H1 (cell line): ENCODE results near the gene HS3ST6. TPM values are rescaled to one million over a fixed set of nuclear protein-coding genes. Genes with fewer than 3 reads are reported as not detected.

Experiments used
- CTCF ChIA-PET: fragments of 300-600 bp; sonication (Branson Sonifier 250); formaldehyde crosslinking; loops from one replicate; lab custom pipeline; 2021; ENCODE audit not compliant: partially characterized antibody; lab: Charles Lee
- POLR2A ChIA-PET: fragments of 300-600 bp; sonication (Branson Sonifier 250); formaldehyde crosslinking; loops from one replicate; lab custom pipeline; 2021; ENCODE audit warnings: inconsistent platforms; ENCODE audit not compliant: partially characterized antibody; lab: Charles Lee
- DNase-seq, 2 experiments: peaks; one replicate each; pipeline versions ENCODE4 v3.0.0 to v3.0.0-alpha.2; 2010 to 2022; ENCODE audit warnings: low spot score in 2 of 2, low read depth in 1 of 2, mixed read lengths in 1 of 2
- FAIRE-seq: peaks from 2 replicates; lab custom pipeline; 2011; peaks lifted over from hg19 to GRCh38; lab: Jason Lieb, UNC
- H2AFZ ChIP-seq: 2 replicates; pipeline ENCODE4 v1.8.1; 2012; ENCODE audit warnings: low read length, inconsistent platforms
- H2AK5ac ChIP-seq: 2 replicates; pipeline ENCODE4 v1.6.1; 2013; ENCODE audit warnings: low read depth, low read length
- H2BK120ac ChIP-seq: replicated peaks from 2 replicates; pipeline ENCODE3; 2013; ENCODE audit warnings: low read depth, low read length, inconsistent platforms
- H2BK12ac ChIP-seq: 2 replicates; pipeline ENCODE4 v1.6.1; 2013; ENCODE audit warnings: low read depth, low read length
- H2BK15ac ChIP-seq: 2 replicates; pipeline ENCODE4 v1.6.1; 2013; ENCODE audit warnings: low read length
- H2BK20ac ChIP-seq: 2 replicates; pipeline ENCODE4 v1.6.1; 2013; ENCODE audit warnings: low read length
- H2BK5ac ChIP-seq: 2 replicates; pipeline ENCODE4 v1.6.1; 2013; ENCODE audit warnings: low read depth, low read length
- H3K14ac ChIP-seq: 2 replicates; pipeline ENCODE4 v1.6.1; 2013; ENCODE audit warnings: inconsistent platforms; ENCODE audit not compliant: insufficient read length
- H3K18ac ChIP-seq: 2 replicates; pipeline ENCODE4 v1.6.1; 2013; ENCODE audit warnings: low read length; ENCODE audit errors: extremely low read depth
- H3K23ac ChIP-seq: 2 replicates; pipeline ENCODE4 v1.6.1; 2013; ENCODE audit warnings: inconsistent platforms; ENCODE audit not compliant: insufficient read length
- H3K23me2 ChIP-seq: 2 replicates; pipeline ENCODE4 v1.6.1; 2013; ENCODE audit warnings: low read depth, low read length
- H3K27ac ChIP-seq: 2 replicates; pipeline ENCODE4 v1.6.1; 2011; ENCODE audit warnings: low read depth, low read length, inconsistent platforms
- H3K27me3 ChIP-seq, 4 experiments: replicated peaks in 1 of 4; 1 replicate in 1 of 4; 2 replicates in 3 of 4; pipeline versions ENCODE4 v1.6.1 to v1.8.1; 2011 to 2013; ENCODE audit warnings: low read length in 3 of 4, mild to moderate bottlenecking in 3 of 4, inconsistent platforms in 2 of 4, mixed read lengths in 2 of 4, moderate library complexity in 1 of 4; ENCODE audit not compliant: control insufficient read depth in 3 of 4, insufficient read depth in 3 of 4; ENCODE audit errors: extremely low read depth in 1 of 4
- H3K36me3 ChIP-seq, 4 experiments: 2 replicates each; pipeline versions ENCODE4 v1.6.1 to v1.8.1; 2011 to 2013; ENCODE audit warnings: mild to moderate bottlenecking in 4 of 4, low read length in 3 of 4, moderate library complexity in 2 of 4, control low read depth in 1 of 4, inconsistent platforms in 1 of 4; ENCODE audit not compliant: insufficient read depth in 4 of 4, control insufficient read depth in 2 of 4
- H3K4ac ChIP-seq: replicated peaks from 2 replicates; pipeline ENCODE3; 2013; ENCODE audit warnings: low read length, low read depth, mixed read lengths, inconsistent platforms; ENCODE audit not compliant: insufficient read length
- H3K4me1 ChIP-seq, 4 experiments: replicated peaks in 1 of 4; 1 replicate in 1 of 4; 2 replicates in 3 of 4; pipeline versions ENCODE4 v1.6.1 to v1.8.1; 2011 to 2013; ENCODE audit warnings: low read length in 3 of 4, inconsistent platforms in 2 of 4, mixed read lengths in 1 of 4; ENCODE audit not compliant: insufficient read depth in 4 of 4, control insufficient read depth in 3 of 4
- H3K4me2 ChIP-seq, 2 experiments: 2 replicates each; pipeline versions ENCODE4 v1.6.1 to v1.8.1; 2011 to 2013; ENCODE audit warnings: low read depth in 2 of 2, low read length in 2 of 2, control low read depth in 1 of 2, inconsistent platforms in 1 of 2, mild to moderate bottlenecking in 1 of 2; ENCODE audit not compliant: insufficient read depth in 1 of 2
- H3K4me3 ChIP-seq, 4 experiments: fragments of 200-600, 300-600 bp in 1 of 4; sonication (generic), shearing (Covaris generic), sonication (Bioruptor Twin) in 1 of 4; 2 replicates each; pipeline versions ENCODE4 v1.5.1 to v1.8.1; 2011 to 2016; ENCODE audit warnings: low read length in 4 of 4, low read depth in 3 of 4, control low read depth in 2 of 4, inconsistent platforms in 2 of 4, mild to moderate bottlenecking in 2 of 4, mixed read lengths in 1 of 4, moderate library complexity in 1 of 4; ENCODE audit not compliant: insufficient read depth in 2 of 4; ENCODE audit errors: extremely low read depth in 1 of 4
- H3K56ac ChIP-seq: replicated peaks from 2 replicates; pipeline ENCODE3; 2013; ENCODE audit warnings: low read depth, mild to moderate bottlenecking, mixed read lengths, low read length, inconsistent platforms; ENCODE audit not compliant: insufficient read length
- H3K79me1 ChIP-seq: 2 replicates; pipeline ENCODE4 v1.6.1; 2013; ENCODE audit warnings: low read depth, low read length, control low read depth
- H3K79me2 ChIP-seq, 2 experiments: 2 replicates each; pipeline versions ENCODE4 v1.6.1 to v1.8.1; 2012 to 2013; ENCODE audit warnings: low read length in 2 of 2, mild to moderate bottlenecking in 2 of 2, inconsistent platforms in 1 of 2; ENCODE audit not compliant: insufficient read depth in 2 of 2, control insufficient read depth in 1 of 2
- H3K9ac ChIP-seq, 4 experiments: replicated peaks in 1 of 4; 1 replicate in 1 of 4; 2 replicates in 3 of 4; pipeline versions ENCODE4 v1.6.1 to v1.8.1; 2011 to 2013; ENCODE audit warnings: low read depth in 3 of 4, low read length in 3 of 4, control low read depth in 2 of 4, mild to moderate bottlenecking in 2 of 4, moderate library complexity in 2 of 4, inconsistent platforms in 1 of 4; ENCODE audit errors: extremely low read depth in 1 of 4
- H3K9me3 ChIP-seq, 2 experiments: 2 replicates each; pipeline versions ENCODE4 v1.6.1 to v1.8.1; 2012 to 2013; ENCODE audit warnings: mild to moderate bottlenecking in 2 of 2, moderate library complexity in 2 of 2, control low read depth in 1 of 2, inconsistent platforms in 1 of 2, low read depth in 1 of 2, low read length in 1 of 2, mixed read lengths in 1 of 2; ENCODE audit not compliant: insufficient read depth in 2 of 2
- H4K20me1 ChIP-seq, 2 experiments: replicated peaks in 1 of 2; 2 replicates each; pipeline versions ENCODE3 to v1.8.1; 2011 to 2013; ENCODE audit warnings: inconsistent platforms in 2 of 2, low read length in 2 of 2, mild to moderate bottlenecking in 1 of 2; ENCODE audit not compliant: insufficient read depth in 2 of 2, control insufficient read depth in 1 of 2
- H4K5ac ChIP-seq: 2 replicates; pipeline ENCODE4 v1.6.1; 2013; ENCODE audit warnings: low read length, low read depth, mixed read lengths, inconsistent platforms; ENCODE audit not compliant: insufficient read length
- H4K8ac ChIP-seq: 2 replicates; pipeline ENCODE4 v1.8.0; 2013; ENCODE audit warnings: mild to moderate bottlenecking, moderate library complexity, low read length, inconsistent platforms; ENCODE audit not compliant: insufficient read depth; ENCODE audit errors: extremely low read depth
- H4K91ac ChIP-seq: replicated peaks from 2 replicates; pipeline ENCODE3; 2013; ENCODE audit warnings: low read length, mixed read lengths, inconsistent platforms; ENCODE audit not compliant: insufficient read length
- BACH1 ChIP-seq: IDR thresholded peaks from 2 replicates; pipeline ENCODE4 v1.6.1; 2012; ENCODE audit warnings: low read length, improper control_type of control experiment
- WGBS, 2 experiments: shearing (Covaris generic) in 1 of 2; methylation state at CpG; one replicate each; pipeline versions ENCODE4 v1.1.6 to v1.1.7; 2013 to 2015; ENCODE audit warnings: low lambda C conversion rate in 2 of 2, mixed read lengths in 2 of 2, inconsistent platforms in 1 of 2, low coverage in 1 of 2, missing lambda C conversion rate in 1 of 2; ENCODE audit not compliant: insufficient replicate concordance in 2 of 2, insufficient coverage in 1 of 2, insufficient read length in 1 of 2; ENCODE audit errors: extremely low coverage in 1 of 2, missing lambda C conversion rate in 1 of 2; 5-methylcytosine and 5-hydroxymethylcytosine counted together
- polyA plus RNA-seq, 7 experiments: library from polyadenylated mRNA; depleted of rRNA in 3 of 7; stranded (reverse) in 5 of 7; unstranded in 2 of 7; fragments of >200 nt in 5 of 7; fragments of 200-250 nt in 2 of 7; gene quantifications; 1 replicate in 5 of 7; 2 replicates in 1 of 7; 4 replicates in 1 of 7; pipeline versions ENCODE4 v1.2.1 to v1.2.3, GENCODE V29; 2011 to 2013; ENCODE audit warnings: missing spikeins in 2 of 7, mixed read lengths in 2 of 7
- total RNA-seq: library from RNA; stranded (reverse); fragmentation: NEBNext Ultra II Directional; extraction: Animal tissue kit (Norgen Biotek cat#: 25700); gene quantifications from 2 replicates; pipeline ENCODE4 v1.2.1, GENCODE V29; 2021

Gene HS3ST6
- total and polyA plus RNA-seq, 2 of the 8 experiments (the other 6 are each of a cell fraction or from before 2014, with no cell fraction given) = 0.36 to 0.39 TPM

GRCh38 chr16:1906846-1907165, 11.4 kb downstream of the HS3ST6 start:
- no peaks in the 10 kb centered on the region for H3K79me2 ChIP-seq

More at GRCh38 chr16:1906846-1907165, 11.4 kb downstream of the HS3ST6 start:
- H4K91ac ChIP-seq = no peak overlapping the region
- no peak overlapping the region for H3K56ac ChIP-seq
- no peak overlapping the region for H3K9ac ChIP-seq
- no peak overlapping the region for H3K14ac ChIP-seq
- no peak for TF ChIP-seq BACH1
- TF ChIP-seq, all 59 proteins: peak for 0
- WGBS, 2 experiments = 92% methylated on average over 5 of the region's 5 CpGs; no CpG with 5 or more reads in 1 of the 2 experiments
- no peaks in the 10 kb centered on the region for H3K36me3 ChIP-seq
- peaks cover 0 to 2% (median 0%) of the 10 kb centered on the region in 4 experiments; a peak in 2 of 7 replicates for H3K27me3 ChIP-seq
- H2BK15ac ChIP-seq = no peak overlapping the region
- no peaks in the 10 kb centered on the region for H3K23me2 ChIP-seq
- H2BK20ac ChIP-seq = 0 out of 2 replicates have a peak overlapping the region, but pooled peaks have one; percentile 7
- CTCF ChIA-PET = interaction anchor here (0.9 to 1.7 kb wide), 3 partner anchors 9 to 28 kb away, joined by 3 read pairs; no protein-coding TSS in a partner anchor
- no peak overlapping the region for H3K23ac ChIP-seq
- no peaks in the 10 kb centered on the region for H3K9me3 ChIP-seq
- no peak overlapping the region for H2AFZ ChIP-seq
- no peak for DNase-seq
- H3K4me3 ChIP-seq = no peak overlapping the region
- H4K8ac ChIP-seq = no peak overlapping the region
- no peak overlapping the region for H2BK5ac ChIP-seq
- H3K4me2 ChIP-seq = no peak overlapping the region
- 0 out of 2 replicates have a peak overlapping the region, but pooled peaks have one; percentile 39 for H2BK12ac ChIP-seq
- no peaks in the 10 kb centered on the region for H3K79me1 ChIP-seq
- H3K4me1 ChIP-seq = peaks cover 0 to 17% (median 3%) of the 10 kb centered on the region in 4 experiments; a peak in 3 of 7 replicates
- no peak overlapping the region for H3K4ac ChIP-seq
- no peaks in the 10 kb centered on the region for H4K20me1 ChIP-seq
- no peak overlapping the region for H2BK120ac ChIP-seq
- FAIRE-seq = no peak
- H3K27ac ChIP-seq = no peak overlapping the region
- H2AK5ac ChIP-seq = no peak overlapping the region
- POLR2A ChIA-PET = interaction anchor here (1.0 to 3.6 kb wide), 4 partner anchors 9 to 58 kb away, joined by 3 to 17 read pairs (median 5); partner anchors contain the start of genes HS3ST6 and RPS2
- no peak overlapping the region for H3K18ac ChIP-seq
- no peak overlapping the region for H4K5ac ChIP-seq
